Activated T-helper 1 cell treated with anti-CD3 and anti-CD28 coated beads, Interleukin-2, amount 50 U/mL, for 16 hours (primary cell): ENCODE measurements around the gene PLXDC2.

Experiments
- DNase-seq, 2 donors: peaks; one replicate each; pipeline ENCODE4 v3.0.0-alpha.2; 2020; ENCODE audit warnings: low read depth in 1 of 2, low spot score in 1 of 2

Gene PLXDC2

DNA sequence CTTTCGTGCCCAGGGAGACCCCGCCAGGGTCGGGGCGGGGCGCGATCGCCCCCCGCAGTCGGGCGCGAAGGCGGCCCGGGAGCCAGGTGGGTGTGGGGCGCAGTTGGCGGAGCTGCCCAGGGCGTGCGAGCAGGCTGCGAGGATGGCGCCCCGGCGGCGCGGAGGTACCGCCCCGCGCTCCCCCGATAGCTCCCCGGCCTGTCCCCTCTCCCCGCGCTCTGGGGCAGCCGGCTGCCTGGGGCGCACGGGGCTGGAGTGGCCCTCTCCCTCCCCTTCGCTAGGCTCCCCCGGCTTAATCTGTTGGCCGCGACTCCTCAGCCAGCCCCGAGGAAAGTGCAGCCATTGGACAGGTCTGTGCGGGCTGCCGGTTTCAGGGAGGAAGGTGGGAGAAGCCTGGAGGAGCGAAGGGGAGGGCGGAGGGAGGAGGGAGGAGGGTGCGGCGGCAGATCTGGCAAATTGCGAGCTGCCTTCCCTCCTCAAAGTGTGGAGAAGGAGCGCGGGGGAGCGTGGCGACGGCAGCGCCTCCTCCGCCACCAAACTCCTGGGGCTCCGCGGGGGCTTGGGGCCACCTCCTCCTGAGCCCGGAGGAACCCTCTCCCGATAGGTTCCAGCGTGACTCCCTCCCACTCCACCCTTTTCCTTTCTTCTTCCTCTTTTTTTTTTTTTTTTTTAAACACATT lies 361 bp upstream of the PLXDC2 start:
- no peak for DNase-seq

DNA sequence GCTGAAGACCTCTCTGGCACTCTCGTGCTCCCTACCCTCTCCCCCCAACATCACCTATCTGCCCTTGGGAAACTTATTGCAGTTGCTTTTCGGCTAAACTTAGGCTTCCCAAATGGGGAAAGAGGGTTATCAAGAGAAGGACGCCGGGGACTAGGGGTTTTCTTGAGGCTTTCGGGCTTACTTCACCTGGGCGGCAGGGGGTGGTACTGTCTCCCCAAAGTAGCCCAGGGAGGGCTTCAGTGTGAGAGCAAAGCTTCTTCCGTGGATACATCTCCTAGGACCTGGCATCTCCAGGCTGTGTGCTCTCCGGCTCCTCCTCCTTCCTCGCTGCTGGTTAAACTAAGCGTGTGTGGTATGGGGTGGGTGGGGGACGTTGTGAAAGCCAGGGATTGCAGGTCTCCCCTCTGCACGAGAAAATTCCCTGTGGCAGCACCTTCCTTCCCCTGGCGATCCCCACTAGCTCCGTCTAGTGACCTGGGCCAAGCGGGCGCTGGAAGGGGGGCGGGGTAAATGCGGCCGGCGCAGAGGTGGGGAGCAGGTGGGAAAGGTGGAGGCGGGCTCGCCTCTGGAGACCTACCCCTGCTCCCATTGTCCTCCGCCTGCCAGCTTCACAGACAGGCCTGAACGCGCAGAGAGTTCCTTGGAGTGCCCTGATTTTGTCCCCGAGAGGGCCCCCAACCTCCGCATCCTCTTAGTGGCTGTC lies 1.1 kb downstream of the PLXDC2 start:
- DNase-seq: no peak

DNA sequence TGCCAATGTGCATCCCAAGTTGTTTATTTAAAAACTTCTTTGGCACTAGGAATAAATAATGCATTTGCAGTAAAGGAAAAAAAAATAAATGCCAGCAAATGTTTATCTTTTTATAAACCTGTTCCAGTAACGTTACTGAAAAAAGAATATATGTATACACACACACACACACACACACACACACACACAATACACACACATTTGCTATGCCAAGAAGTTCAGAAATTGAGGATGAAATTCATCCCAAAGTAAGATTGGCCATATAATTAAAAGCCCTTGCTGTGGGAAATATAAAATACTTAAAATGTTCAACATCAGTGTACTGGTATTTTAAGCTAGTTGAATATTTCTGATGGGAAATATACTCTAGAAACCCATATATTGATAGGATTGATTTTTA lies 2.6 kb downstream of the PLXDC2 start:
- DNase-seq: no peak

DNA sequence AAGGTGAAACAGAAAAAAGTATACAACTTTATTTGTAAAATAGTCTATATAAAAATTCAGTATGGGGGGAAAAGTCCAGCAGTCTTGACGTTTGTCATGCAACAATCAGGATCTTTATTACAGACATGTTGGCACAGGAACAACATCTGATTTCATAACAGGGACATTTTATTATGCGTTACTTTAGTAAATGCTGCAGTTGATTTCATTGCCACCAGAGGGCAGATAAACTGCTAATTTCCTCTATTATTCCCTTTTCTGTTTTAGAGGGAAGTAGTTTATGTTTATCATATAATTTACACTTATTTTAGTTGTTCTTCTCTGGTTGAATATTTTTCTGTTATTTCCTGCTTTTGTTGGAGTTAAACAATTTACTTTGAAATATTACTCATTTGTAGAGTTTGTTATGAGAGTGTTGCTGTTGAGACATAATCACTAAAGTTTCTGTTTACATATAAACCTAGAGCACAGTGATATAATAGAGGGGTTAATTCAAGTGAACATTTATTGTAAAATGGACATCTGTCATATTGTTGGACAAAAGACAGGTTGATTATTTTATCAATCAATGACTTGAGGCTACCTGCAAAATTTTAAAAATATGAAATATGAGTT lies 3.3 kb downstream of the PLXDC2 start:
- DNase-seq: no peak

DNA sequence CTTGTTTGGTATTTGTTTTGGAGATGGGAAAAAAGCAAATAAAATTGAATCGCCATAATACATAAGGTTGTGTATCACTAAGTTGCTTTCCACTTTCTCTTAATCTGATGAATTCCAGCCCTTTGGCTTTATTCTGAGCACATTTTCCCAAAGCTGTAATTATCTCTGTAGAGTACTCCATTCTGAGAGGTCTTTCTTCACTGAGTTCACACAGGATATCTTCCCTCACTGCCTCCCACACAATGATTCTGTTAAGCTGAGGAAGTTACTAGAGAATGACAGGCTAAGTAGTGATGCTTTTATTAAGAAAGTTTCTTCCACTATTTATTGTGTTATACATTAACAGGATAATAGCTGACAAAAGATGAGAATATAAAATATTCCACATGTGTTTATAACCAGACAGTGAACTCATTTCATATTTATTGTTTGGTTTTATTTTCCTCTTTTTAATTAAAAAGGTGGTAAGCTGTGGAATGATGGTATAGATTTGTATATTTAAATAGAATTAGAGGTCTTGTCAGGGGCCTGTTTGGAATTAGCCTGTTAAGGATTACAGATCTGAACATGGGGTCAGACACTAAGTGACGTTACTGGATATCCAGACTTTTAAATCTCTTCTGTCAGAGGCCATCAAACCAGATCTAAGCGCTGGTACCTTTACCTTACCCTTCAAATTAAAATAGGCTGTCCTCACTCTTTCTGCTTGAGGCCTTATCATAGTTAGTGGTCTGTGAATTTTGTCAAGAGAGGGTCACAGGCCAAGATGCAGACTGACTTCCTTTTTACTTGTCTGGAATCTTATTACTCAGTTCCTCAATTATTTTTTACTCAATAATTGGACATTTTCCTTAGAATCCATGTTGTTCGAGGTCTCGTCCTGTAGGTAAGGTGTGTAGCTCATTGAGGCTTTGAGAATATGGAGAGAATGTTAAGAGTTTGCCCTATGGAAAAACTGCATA lies 8.4 kb downstream of the PLXDC2 start:
- DNase-seq: no peak

DNA sequence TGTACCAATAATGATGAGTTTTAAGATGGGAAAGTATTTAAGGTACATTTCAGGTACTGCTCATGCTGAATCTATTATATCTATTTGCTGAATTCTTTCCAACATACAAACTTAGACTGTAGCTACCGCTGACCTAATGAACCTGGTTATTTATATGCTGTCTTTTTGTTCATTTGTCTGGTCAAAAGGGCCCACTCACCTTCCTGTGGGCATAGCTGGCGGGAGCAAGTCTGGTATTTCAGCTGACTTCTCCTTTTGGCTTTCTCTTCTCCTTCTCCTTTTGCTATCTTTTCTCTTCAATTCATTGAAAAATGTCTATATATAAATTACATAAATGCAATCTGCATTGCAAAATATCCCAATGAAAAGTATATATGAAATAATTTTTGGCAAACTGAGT lies 9.5 kb downstream of the PLXDC2 start:
- no peak for DNase-seq

DNA sequence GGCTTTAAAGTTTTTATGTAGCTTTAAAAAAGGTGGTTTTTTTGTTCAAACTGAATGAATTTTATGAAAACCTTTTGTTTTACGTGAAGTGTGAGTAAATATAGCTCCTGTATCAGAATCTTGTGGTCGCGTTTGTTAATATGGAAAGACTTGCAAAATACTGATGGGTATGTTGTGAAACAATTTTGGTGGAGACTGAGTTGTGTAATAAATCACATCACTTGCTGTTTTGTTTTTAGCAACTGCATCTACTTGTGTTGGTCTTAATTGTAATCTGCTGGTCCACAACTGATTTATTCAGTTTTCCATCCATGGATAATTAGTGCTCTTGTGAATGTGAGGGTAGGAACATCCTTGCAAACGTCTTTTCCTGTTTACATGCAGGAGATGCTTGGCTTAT lies 10.5 kb downstream of the PLXDC2 start:
- DNase-seq: no peak

DNA sequence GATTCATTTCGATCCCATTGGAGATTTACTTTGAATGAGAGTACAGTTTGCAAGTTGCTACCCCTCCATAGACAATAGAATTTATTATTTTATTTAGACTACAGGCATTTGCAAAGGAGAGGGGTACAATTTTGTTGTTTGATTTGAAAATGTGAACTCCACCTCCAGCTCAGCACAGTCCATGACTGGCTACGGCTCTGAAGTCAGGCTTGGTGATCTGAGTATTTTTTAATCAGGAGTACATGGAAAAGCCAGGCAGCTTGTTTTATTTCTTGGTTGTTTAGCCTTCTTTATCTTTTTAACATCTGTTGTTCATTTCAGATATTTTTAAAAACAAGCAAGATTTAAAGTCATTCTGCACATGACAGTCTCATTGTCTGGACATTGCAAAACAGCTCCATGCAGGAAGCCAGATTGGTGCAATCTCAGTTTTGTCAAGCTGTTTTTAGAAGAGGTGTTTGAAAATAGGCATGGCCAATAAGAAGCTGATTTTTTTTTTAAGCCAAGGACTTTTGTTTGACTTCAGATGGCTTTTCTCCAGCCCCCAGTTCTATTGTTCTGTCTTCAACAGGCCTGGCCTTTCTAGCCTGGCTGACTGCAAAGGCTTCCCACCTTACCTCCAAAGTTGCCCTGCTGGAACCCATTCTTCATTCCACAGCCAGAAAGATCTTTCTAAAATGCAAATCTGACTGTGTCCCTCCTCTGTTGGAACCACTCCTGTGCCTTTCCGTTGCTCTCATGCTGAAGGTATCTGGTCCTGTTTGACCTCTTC lies 12.2 kb downstream of the PLXDC2 start:
- DNase-seq: no peak

DNA sequence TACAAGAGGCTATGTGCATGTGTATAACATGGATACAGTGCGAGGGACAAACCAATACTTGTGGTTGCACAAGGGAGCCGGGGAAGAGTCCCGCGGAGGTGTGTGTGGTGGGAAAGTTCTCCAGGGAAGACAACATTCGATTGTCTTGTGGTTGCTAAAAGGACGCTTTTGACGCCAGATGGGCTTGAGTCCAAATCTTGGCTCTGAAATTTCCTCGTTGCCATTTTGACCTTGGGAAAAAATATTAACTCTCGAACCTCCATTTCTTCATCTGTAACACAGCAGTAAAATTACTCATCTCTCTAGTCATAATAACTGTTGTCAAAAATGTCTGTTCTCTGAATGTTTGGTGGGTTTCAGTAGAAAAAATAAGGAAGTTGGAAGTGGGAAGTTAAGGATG lies 16.5 kb downstream of the PLXDC2 start:
- no peak for DNase-seq

DNA sequence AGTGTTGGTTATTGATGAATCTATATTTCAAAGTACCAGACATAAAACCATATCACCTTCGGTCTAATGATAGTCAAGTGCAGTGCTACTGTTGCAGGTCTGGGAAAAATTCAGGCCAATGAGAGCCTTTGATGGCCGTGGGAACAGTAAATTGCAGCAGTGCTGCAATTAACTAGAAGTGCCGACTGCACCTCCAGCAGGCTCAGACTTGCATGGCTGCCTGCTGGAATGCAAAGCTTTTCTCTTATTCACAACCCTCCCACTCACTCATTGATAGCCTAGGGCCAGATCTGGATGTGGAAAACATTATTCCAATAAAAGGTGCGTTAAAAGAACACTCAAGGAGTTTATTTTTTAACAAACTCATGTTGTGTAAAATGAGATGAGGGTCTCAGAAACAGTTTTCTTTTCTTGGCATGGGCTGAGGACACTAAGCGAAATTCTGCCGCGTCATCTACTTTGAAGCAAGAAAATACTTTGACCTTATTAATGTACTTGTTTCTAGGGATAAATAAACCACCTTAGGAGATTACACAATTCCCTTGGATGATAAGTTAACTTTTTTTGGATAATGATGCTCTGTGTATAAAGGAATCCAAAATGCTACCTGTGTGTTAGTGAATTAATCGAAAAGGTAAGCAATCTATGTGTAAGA lies 17.1 kb downstream of the PLXDC2 start:
- no peak for DNase-seq

DNA sequence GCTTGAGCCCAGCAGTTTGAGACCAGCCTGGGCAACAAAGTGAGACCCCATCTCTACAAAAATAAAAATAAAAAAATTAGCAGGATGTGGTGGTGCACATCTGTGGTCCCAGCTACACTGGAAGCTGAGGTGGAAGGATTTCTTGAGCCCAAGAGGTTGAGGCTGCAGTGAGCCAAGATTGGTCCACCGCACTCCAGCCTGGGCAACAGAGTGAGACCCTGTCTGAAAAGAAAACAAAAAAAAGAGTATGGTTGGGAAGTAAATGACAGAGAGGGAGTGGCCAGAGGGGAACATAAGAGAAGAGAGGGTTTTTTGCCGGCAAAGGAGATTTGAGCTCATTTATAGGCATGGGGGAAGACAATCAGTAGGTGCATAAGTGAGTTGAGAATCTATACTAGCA lies 19.7 kb downstream of the PLXDC2 start:
- DNase-seq: no peak

DNA sequence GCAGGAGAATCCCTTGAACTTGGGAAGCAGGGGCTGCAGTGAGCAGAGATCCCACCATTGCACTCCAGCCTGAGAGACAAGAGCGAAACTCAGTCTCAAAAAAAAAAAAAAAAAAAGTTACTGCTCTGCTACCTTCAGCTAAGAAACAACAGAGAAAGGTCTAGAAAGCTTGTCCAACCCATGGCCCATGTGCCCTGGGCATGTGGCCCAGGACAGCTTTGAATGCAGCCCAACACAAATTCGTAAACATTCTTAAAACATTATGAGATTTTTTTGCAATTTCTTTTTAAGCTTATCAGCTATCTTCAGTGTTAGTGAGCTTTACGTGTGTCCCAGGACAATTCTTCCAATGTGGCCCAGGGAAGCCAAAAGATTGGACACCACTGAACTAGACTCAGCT lies 22.9 kb downstream of the PLXDC2 start:
- no peak for DNase-seq

DNA sequence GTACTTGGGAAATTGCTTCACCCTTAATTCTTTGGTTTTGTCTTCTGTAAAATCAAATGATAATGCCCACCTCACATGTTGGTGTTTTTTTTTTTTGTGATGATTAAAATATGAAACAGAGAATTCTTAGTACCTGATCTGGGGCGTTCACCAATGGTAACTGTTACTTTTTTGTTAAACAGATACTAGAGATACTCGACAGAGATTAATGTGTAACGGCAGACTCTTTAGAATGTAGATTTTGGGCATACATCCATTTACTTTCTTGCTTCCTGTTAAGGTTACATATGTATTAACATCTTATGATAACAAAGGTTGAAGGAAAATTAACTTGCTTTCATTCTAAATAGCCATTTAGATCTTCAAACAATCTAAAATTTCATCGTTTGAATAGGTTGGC lies 23.3 kb downstream of the PLXDC2 start:
- no peak for DNase-seq

DNA sequence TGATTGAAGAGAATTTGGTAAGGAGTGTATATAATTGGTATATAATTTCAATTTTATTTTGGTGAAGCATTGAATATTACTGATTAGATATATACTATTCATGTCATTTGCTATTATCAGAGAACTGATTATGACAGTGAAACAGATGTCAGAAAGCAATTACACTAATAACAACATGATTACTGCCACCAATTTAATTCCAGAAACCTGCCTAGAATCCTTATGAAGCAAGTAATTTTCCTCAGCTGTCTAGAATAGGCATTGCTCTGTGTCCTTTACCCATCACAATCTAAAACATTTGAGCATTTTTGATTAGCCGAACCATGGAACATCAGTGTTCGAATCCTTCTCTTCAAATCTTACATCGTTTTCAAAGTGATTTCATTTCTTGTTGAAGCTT lies 24.5 kb downstream of the PLXDC2 start:
- DNase-seq: no peak

DNA sequence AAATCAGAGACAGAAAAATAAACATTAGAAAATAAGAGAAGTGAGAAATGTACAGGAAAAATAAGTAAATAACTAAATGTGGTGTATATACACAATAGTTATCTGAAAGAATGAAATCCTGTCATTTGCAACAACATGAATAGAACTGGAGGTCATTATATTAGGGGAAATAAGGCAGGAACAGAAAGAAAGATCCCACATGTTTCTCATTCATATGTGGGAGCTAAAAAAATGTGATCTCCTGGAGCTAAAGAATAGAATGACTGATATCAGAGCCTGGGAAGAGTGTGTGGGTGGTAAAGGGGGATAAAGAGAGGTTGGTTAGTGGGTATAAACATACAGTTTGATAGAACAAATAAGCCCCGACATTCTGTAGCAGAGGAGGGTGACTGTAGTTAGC lies 27.3 kb downstream of the PLXDC2 start:
- DNase-seq: no peak

DNA sequence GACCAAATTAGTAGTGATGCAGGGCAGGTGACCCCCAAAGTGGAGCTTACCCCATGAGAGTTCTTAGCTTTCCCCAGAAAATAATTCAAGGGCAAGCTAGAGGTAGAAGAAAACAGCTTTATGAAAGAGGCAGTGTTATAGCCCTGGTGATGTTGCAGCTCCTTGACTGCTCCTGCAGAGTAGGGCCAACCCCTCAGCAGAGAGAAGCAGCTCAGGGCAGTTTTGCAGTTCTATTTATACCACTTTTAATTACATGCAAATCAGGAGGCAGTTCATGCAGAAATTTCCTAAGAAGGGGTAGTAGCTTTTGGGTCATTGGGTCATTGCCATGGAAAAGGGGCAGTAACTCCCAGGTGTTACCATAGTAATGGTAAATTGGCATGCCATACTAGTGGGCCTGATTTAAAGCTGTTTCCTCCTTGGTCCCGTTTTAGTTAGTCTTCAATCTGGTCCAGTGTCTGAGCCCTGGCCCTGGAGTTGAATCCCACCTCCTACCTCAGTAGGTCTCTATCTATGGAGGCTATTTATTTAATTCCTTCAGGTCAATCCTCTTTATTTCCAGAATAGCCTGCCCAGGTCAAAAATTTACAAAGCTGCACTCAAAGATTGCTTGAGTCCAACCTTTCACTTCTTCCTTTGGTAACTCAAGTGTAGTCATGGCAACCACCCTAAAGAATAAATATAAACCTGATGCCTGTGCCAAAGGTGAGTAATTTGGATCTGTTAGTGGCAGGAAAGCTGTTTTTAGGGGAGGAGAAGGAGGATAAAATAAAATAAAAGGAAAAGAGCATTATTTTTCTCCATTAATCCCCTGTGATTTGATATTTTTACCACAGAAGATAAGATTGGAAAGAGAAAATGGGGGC lies 29.5 kb downstream of the PLXDC2 start:
- no peak for DNase-seq

DNA sequence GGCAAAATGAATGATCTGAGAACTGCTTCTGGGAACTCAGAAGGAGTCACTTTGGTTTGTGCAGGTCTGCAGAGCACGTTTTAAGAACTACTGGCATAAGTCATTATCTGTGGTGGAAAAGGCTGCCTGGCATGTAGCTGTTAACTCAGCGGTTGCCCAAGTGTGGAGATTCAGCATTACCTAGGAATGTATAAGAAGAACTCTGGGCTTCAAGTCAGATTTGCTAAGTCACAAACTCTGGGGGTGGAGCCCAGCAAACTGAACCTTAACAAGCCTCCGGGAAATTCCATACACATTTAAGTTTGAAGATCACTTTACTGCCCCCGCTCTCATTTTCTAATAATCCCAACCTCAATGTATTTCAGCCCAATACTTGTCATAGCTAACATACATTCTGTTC lies 31.1 kb downstream of the PLXDC2 start:
- no peak for DNase-seq

DNA sequence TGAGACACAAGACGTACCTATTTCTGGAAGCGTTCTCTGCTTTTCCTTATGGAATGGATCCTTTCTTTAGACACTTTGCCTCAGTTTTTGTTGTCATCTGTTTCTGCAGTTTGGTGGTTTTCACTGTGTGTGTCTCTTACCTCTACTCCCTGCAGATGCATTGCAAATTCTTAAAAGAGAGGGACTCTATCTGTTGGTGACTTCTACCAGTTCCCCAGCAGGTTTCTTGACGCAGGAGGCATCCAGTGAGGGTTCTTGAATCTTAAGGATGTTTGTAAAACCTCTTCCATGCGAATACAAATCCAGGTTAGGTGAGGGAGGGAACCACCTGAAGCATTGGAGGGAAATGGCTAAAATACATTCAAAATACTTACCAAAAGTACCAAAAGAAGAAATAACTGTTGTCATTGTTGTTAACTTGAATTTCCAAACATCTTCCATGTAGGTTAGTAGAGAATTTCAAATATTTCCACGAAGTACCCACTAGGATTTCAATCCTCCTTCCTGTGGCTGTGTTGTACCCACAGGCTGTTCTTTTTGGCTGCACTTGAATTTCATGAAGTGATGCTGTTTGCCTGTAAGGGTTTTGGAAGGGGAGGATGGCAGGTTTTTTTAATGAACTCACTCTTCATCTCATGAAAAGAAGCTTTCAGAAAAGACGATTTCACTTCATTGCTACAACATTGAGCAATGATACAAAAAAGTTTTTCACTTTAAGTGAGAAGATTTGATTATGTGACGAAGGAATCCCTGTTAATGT lies 32.2 kb downstream of the PLXDC2 start:
- no peak for DNase-seq

DNA sequence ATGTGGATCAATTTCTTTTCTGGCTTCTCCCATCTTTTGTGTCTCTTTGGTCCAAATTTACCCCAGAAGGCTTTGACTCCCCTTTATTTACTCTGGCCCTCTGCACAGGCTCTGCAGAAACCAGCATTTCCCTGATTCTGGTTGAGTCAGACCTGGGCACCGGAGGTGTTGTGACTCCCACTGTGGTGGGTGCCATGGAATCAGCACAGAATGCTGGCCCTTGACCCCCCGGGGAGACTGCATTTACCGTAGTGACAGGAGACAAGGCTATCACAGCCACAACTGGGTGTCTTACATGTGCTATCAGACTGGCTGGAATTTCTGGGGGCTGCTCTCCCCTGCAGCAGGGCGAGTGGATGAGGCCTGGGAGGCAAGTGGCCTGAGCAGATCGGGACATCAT lies 37.6 kb downstream of the PLXDC2 start:
- no peak for DNase-seq
